K562 (cell line): ENCODE measurements around the gene HOXA1. TPM values are rescaled to one million over a fixed set of nuclear protein-coding genes. Genes with fewer than 3 reads are reported as not detected.

Experiments used
- ATAC-seq: fragments of 200-7000 bp; cut with Tn5 transposase; 3 replicates; pipeline ENCODE4 v1.9.1; 2020; ENCODE audit warnings: moderate library complexity
- BruUV-seq: library from RNA; stranded (reverse); fragments of 400-500 nt; replicated peaks from 2 replicates; lab custom pipeline; 2021; lab: Mats Ljungman, UMichigan
- CTCF ChIA-PET: fragments of 300-600 bp; formaldehyde crosslinking; extraction: SDS; loops from one replicate; lab custom pipeline; 2021; ENCODE audit warnings: low intra/inter-chr PET ratio; lab: Yijun Ruan, JAX
- POLR2A ChIA-PET: fragments of 300-600, 350-650 bp; sonication (Branson Sonifier 250); formaldehyde crosslinking; extraction: SDS; loops from one replicate; lab custom pipeline; 2021; ENCODE audit warnings: antibody characterized with exemption, inconsistent platforms; lab: Yijun Ruan, JAX
- DNase-seq, 4 experiments: peaks; one replicate each; pipeline versions ENCODE4 v3.0.0 to v3.0.0-alpha.2; 2011 to 2018; ENCODE audit warnings: low spot score in 3 of 4, mixed read lengths in 3 of 4; ENCODE audit errors: extremely low read depth in 1 of 4
- FAIRE-seq: peaks from 2 replicates; lab custom pipeline; 2011; peaks lifted over from hg19 to GRCh38; lab: Jason Lieb, UNC
- H2AFZ ChIP-seq: 2 replicates; pipeline ENCODE4 v1.6.0; 2011; ENCODE audit warnings: low read depth, low read length, control low read depth, inconsistent platforms
- H3K27ac ChIP-seq: fragments of 200-600 bp; 3 replicates; pipeline ENCODE4 v1.8.0; 2011; ENCODE audit warnings: low read depth, mild to moderate bottlenecking, control low read depth, inconsistent platforms, low read length, moderate library complexity, mixed read lengths; ENCODE audit errors: extremely low read depth
- H3K27me3 ChIP-seq, 2 experiments: fragments of 300-600 bp in 1 of 2; 2 replicates in 1 of 2; 3 replicates in 1 of 2; pipeline versions ENCODE4 v1.6.0 to v1.8.0; 2011; ENCODE audit warnings: inconsistent platforms in 2 of 2, low read length in 2 of 2, mild to moderate bottlenecking in 1 of 2, mixed read lengths in 1 of 2, moderate library complexity in 1 of 2; ENCODE audit not compliant: control insufficient read depth in 2 of 2, insufficient read depth in 2 of 2
- H3K36me3 ChIP-seq: fragments of 300-600 bp; 3 replicates; pipeline ENCODE4 v1.8.0; 2011; ENCODE audit warnings: mild to moderate bottlenecking, low read length, inconsistent platforms; ENCODE audit not compliant: control insufficient read depth, insufficient read depth
- H3K4me1 ChIP-seq, 2 experiments: fragments of 200-600 bp in 1 of 2; replicated peaks in 1 of 2; 2 replicates in 1 of 2; 3 replicates in 1 of 2; pipeline versions ENCODE4 v1.5.1 to v1.8.0; 2011; ENCODE audit warnings: inconsistent platforms in 2 of 2, low read length in 2 of 2, mild to moderate bottlenecking in 1 of 2, mixed read lengths in 1 of 2, moderate library complexity in 1 of 2; ENCODE audit not compliant: control insufficient read depth in 2 of 2, insufficient read depth in 2 of 2
- H3K4me2 ChIP-seq: 2 replicates; pipeline ENCODE4 v1.6.1; 2011; ENCODE audit warnings: low read length, control low read depth, inconsistent platforms, mixed read lengths; ENCODE audit not compliant: insufficient read depth
- H3K4me3 ChIP-seq: fragments of 200-600 bp; sonication (generic), shearing (Covaris generic); 2 replicates; pipeline ENCODE4 v1.5.1; 2016; ENCODE audit warnings: control low read depth, inconsistent platforms
- H3K79me2 ChIP-seq: fragments of 200-600 bp; 3 replicates; pipeline ENCODE4 v1.8.0; 2011; ENCODE audit warnings: low read length, inconsistent platforms; ENCODE audit not compliant: control insufficient read depth, insufficient read depth
- H3K9ac ChIP-seq, 2 experiments: 2 replicates each; pipeline versions ENCODE4 v1.6.0 to v1.6.1; 2011; ENCODE audit warnings: low read depth in 2 of 2, low read length in 2 of 2, control low read depth in 1 of 2, inconsistent platforms in 1 of 2, mild to moderate bottlenecking in 1 of 2, mixed read lengths in 1 of 2; ENCODE audit not compliant: insufficient read depth in 1 of 2
- H3K9me1 ChIP-seq: one replicate; pipeline ENCODE4 v1.6.0; 2011; ENCODE audit warnings: inconsistent platforms, mild to moderate bottlenecking, low read length, moderate library complexity; ENCODE audit not compliant: control insufficient read depth, insufficient read depth
- H3K9me3 ChIP-seq: replicated peaks from 2 replicates; pipeline ENCODE4 v1.5.1; 2011; ENCODE audit warnings: low read depth, low read length, inconsistent platforms; ENCODE audit not compliant: control insufficient read depth, insufficient read depth
- H4K20me1 ChIP-seq: replicated peaks from 2 replicates; pipeline ENCODE4 v1.6.1; 2011; ENCODE audit warnings: low read length, inconsistent platforms, mixed read lengths; ENCODE audit not compliant: control insufficient read depth, insufficient read depth
- ADNP ChIP-seq: fragments of 200-800 bp; sonication (Bioruptor generic); IDR thresholded peaks from 2 replicates; pipeline ENCODE4 v1.6.1; 2016; ENCODE audit warnings: missing genetic modification characterization, missing compliant biosample characterization
- ATF1 ChIP-seq, 2 experiments: fragments of 450-650 bp in 1 of 2; IDR thresholded peaks; 2 replicates each; pipeline ENCODE4 v1.6.1; 2016; ENCODE audit warnings: missing compliant biosample characterization in 1 of 2, missing genetic modification characterization in 1 of 2
- C11orf30 ChIP-seq: fragments of 450-650 bp; IDR thresholded peaks from 2 replicates; pipeline ENCODE4 v1.6.1; 2016; ENCODE audit warnings: low read depth, mild to moderate bottlenecking
- NCOA1 ChIP-seq: fragments of 450-650 bp; IDR thresholded peaks from 2 replicates; pipeline ENCODE4 v1.6.1; 2016; ENCODE audit warnings: low read depth
- NCOA4 ChIP-seq: fragments of 450-650 bp; IDR thresholded peaks from 2 replicates; pipeline ENCODE4 v1.6.1; 2018; ENCODE audit warnings: mild to moderate bottlenecking; ENCODE audit not compliant: partially characterized antibody
- NFE2 ChIP-seq: IDR thresholded peaks from 2 replicates; pipeline ENCODE4 v1.6.1; 2014; ENCODE audit warnings: antibody characterized with exemption, low read depth
- NFE2L1 ChIP-seq: fragments of 450-650 bp; IDR thresholded peaks from 2 replicates; pipeline ENCODE4 v1.6.1; 2016; ENCODE audit warnings: missing genetic modification characterization, low read depth, mild to moderate bottlenecking, missing compliant biosample characterization, moderate library complexity, borderline replicate concordance
- NR3C1 ChIP-seq: sonication (generic); formaldehyde crosslinking; IDR thresholded peaks from 2 replicates; pipeline ENCODE4 v1.8.1; 2022; ENCODE audit warnings: missing genetic modification reagents
- RFX7 ChIP-seq: fragments of 250-450 bp; sonication (Bioruptor Pico); IDR thresholded peaks from 2 replicates; pipeline ENCODE4 v1.5.1; 2021; ENCODE audit warnings: mild to moderate bottlenecking
- TCF3 ChIP-seq: sonication (generic); formaldehyde crosslinking; IDR thresholded peaks from 2 replicates; pipeline ENCODE4 v1.4.0; 2020; ENCODE audit warnings: mild to moderate bottlenecking, missing genetic modification reagents
- ZFP36 ChIP-seq: fragments of 150-350 bp; IDR thresholded peaks from 2 replicates; pipeline ENCODE4 v1.6.1; 2018; ENCODE audit warnings: low read length, low read depth; ENCODE audit not compliant: partially characterized antibody
- ZFPM2 ChIP-seq: fragments of 250-450 bp; sonication (Bioruptor Pico); IDR thresholded peaks from 2 replicates; pipeline ENCODE4 v1.5.1; 2022; ENCODE audit warnings: mild to moderate bottlenecking
- ZNF354B ChIP-seq: fragments of 250-450 bp; sonication (Bioruptor Pico); IDR thresholded peaks from 2 replicates; pipeline ENCODE4 v1.4.0; 2020
- ZNF830 ChIP-seq: fragments of 250-450 bp; sonication (Bioruptor Pico); IDR thresholded peaks from 2 replicates; pipeline ENCODE4 v1.5.0; 2021; ENCODE audit warnings: mild to moderate bottlenecking
- ZSCAN29 ChIP-seq: fragments of 450-650 bp; IDR thresholded peaks from 2 replicates; pipeline ENCODE4 v1.6.1; 2017
- ZZZ3 ChIP-seq: fragments of 450-650 bp; IDR thresholded peaks from 2 replicates; pipeline ENCODE4 v1.6.1; 2016; ENCODE audit warnings: antibody characterized with exemption, mild to moderate bottlenecking, moderate library complexity
- WGBS: fragments of 100-300 bp; shearing (Covaris generic); methylation state at CpG from one replicate; pipeline ENCODE4 v1.1.6; 2016; ENCODE audit warnings: low coverage, mixed read lengths; ENCODE audit not compliant: insufficient coverage; ENCODE audit errors: missing lambda C conversion rate; 5-methylcytosine and 5-hydroxymethylcytosine counted together
- in situ Hi-C: fragments of 300-500 bp; cut with MboI; formaldehyde crosslinking; loops from 4 replicates; pipeline ENCODE4 v1.15.0; 2018; ENCODE audit warnings: inconsistent platforms, mixed read lengths
- intact Hi-C: fragments of 100-400 bp; cut with micrococcal nuclease; formaldehyde crosslinking; loops from 2 replicates; pipeline ENCODE4 v1.14.2; 2022
- polyA plus RNA-seq, 8 experiments: library from polyadenylated mRNA; depleted of rRNA in 4 of 8; stranded (reverse) in 5 of 8; unstranded in 3 of 8; fragments of >200 nt; fragmentation: Nextera tagmentation in 2 of 8; fragmentation: Illumina TruSeq in 1 of 8; extraction: Ambion mirVana in 2 of 8; extraction: Trizol in 1 of 8; gene quantifications; 2 replicates each; pipeline versions ENCODE4 v1.2.1 to v1.2.3, GENCODE V29; 2011 to 2014; ENCODE audit warnings: inconsistent platforms in 1 of 8, missing spikeins in 1 of 8
- total RNA-seq, 7 experiments: library from RNA; depleted of rRNA in 6 of 7; stranded (reverse); fragments of >200 nt in 6 of 7; fragmentation: Illumina TruSeq in 2 of 7; extraction: Trizol in 2 of 7; gene quantifications; 2 replicates each; pipeline versions ENCODE4 v1.2.1 to v1.2.3, GENCODE V29; 2011 to 2021; ENCODE audit warnings: low replicate concordance in 1 of 7
- TF ChIP-seq, protein P1 (sequence below): fragments of 450-650 bp; IDR thresholded peaks from 2 replicates; pipeline ENCODE4 v1.6.1; 2016; ENCODE audit warnings: missing biosample characterization, missing genetic modification characterization
- TF ChIP-seq, protein P2 (sequence below): fragments of 250-450 bp; sonication (Bioruptor Pico); IDR thresholded peaks from 2 replicates; pipeline ENCODE4 v1.9.0; 2021; ENCODE audit warnings: mild to moderate bottlenecking, inconsistent platforms
- TF ChIP-seq, protein P3 (sequence below): fragments of 450-650 bp; IDR thresholded peaks from 2 replicates; pipeline ENCODE4 v1.7.1; 2018; ENCODE audit warnings: mild to moderate bottlenecking, low read depth; ENCODE audit not compliant: partially characterized antibody

Gene HOXA1
- total and polyA plus RNA-seq, 9 of the 15 experiments (the other 6 are each of a cell fraction or from before 2014, with no cell fraction given): 0.03 to 0.63 (median 0.09) TPM; not detected in 4

DNA sequence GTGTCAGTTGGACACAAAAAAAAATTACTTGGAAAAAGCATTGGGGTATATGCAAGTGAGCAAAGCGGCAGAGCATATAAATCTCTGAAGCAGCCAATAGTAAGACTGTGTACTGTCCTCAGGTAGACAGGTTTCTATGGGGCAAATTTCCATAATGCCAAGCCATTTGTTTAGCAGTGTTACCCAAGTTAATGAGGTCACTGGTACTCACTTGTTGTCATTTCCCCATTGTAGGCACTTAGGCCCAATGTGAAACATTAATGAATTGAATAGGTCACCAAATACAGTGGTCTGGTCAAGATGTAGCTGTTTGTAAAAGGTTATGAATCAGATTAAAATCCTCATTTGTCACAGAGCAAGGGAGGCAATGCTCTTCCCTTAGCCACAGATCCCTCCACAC, 27.5 kb downstream of the HOXA1 start:
- no peak for ATAC-seq
- POLR2A ChIA-PET: no interaction called here
- Histone ChIP-seq H3K4me2 (no peak overlapping the region), H3K9me1 (no peaks in the 10 kb centered on the region)
- intact Hi-C loops: no loop called here
- TF ChIP-seq NR3C1 (CRISPR knock-in tag): no peak
- TF ChIP-seq, protein P1, sequence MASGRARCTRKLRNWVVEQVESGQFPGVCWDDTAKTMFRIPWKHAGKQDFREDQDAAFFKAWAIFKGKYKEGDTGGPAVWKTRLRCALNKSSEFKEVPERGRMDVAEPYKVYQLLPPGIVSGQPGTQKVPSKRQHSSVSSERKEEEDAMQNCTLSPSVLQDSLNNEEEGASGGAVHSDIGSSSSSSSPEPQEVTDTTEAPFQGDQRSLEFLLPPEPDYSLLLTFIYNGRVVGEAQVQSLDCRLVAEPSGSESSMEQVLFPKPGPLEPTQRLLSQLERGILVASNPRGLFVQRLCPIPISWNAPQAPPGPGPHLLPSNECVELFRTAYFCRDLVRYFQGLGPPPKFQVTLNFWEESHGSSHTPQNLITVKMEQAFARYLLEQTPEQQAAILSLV (tag): no peak
- no peak for TF ChIP-seq ADNP (tag)
- TF ChIP-seq ZFP36: no peak
- no peak for TF ChIP-seq NFE2L1 (tag)
- no peak for TF ChIP-seq NCOA4
- TF ChIP-seq C11orf30: no peak
- TF ChIP-seq, protein P2, sequence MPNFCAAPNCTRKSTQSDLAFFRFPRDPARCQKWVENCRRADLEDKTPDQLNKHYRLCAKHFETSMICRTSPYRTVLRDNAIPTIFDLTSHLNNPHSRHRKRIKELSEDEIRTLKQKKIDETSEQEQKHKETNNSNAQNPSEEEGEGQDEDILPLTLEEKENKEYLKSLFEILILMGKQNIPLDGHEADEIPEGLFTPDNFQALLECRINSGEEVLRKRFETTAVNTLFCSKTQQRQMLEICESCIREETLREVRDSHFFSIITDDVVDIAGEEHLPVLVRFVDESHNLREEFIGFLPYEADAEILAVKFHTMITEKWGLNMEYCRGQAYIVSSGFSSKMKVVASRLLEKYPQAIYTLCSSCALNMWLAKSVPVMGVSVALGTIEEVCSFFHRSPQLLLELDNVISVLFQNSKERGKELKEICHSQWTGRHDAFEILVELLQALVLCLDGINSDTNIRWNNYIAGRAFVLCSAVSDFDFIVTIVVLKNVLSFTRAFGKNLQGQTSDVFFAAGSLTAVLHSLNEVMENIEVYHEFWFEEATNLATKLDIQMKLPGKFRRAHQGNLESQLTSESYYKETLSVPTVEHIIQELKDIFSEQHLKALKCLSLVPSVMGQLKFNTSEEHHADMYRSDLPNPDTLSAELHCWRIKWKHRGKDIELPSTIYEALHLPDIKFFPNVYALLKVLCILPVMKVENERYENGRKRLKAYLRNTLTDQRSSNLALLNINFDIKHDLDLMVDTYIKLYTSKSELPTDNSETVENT (CRISPR knock-in tag): no peak
- TF ChIP-seq, protein P3, sequence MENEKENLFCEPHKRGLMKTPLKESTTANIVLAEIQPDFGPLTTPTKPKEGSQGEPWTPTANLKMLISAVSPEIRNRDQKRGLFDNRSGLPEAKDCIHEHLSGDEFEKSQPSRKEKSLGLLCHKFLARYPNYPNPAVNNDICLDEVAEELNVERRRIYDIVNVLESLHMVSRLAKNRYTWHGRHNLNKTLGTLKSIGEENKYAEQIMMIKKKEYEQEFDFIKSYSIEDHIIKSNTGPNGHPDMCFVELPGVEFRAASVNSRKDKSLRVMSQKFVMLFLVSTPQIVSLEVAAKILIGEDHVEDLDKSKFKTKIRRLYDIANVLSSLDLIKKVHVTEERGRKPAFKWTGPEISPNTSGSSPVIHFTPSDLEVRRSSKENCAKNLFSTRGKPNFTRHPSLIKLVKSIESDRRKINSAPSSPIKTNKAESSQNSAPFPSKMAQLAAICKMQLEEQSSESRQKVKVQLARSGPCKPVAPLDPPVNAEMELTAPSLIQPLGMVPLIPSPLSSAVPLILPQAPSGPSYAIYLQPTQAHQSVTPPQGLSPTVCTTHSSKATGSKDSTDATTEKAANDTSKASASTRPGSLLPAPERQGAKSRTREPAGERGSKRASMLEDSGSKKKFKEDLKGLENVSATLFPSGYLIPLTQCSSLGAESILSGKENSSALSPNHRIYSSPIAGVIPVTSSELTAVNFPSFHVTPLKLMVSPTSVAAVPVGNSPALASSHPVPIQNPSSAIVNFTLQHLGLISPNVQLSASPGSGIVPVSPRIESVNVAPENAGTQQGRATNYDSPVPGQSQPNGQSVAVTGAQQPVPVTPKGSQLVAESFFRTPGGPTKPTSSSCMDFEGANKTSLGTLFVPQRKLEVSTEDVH: no peak
- no peak for TF ChIP-seq TCF3
- TF ChIP-seq ATF1 (CRISPR knock-in tag; IDR thresholded peaks at IDR 0.05): no peak
- no peak for TF ChIP-seq ATF1 (tag; IDR thresholded peaks at IDR 0.05)
- TF ChIP-seq ZNF354B: no peak
- no peak for TF ChIP-seq ZSCAN29
- no peak for TF ChIP-seq RFX7 (CRISPR knock-in tag)
- TF ChIP-seq ZZZ3: no peak
- TF ChIP-seq ZNF830 (CRISPR knock-in tag): no peak
- TF ChIP-seq NFE2: no peak
- TF ChIP-seq ZFPM2 (CRISPR knock-in tag): no peak
- no peak for TF ChIP-seq NCOA1
- TF ChIP-seq, all 486 proteins: peak for 0
- in situ Hi-C loops: no loop called here
- no peaks in the 10 kb centered on the region for H3K79me2 ChIP-seq
- H3K27ac ChIP-seq: no peak overlapping the region
- H2AFZ ChIP-seq: no peak overlapping the region
- DNase-seq (no peak), FAIRE-seq (no peak)
- H3K27me3 ChIP-seq: no peaks in the 10 kb centered on the region; a peak in 2 of 5 replicates
- H3K9me3 ChIP-seq: no peaks in the 10 kb centered on the region
- no peak overlapping the region for H3K9ac ChIP-seq
- no peaks in the 10 kb centered on the region for H3K36me3 ChIP-seq
- peaks cover 0 to 7% of the 10 kb centered on the region in 2 experiments; a peak in 2 of 5 replicates for H3K4me1 ChIP-seq
- CTCF ChIA-PET: no interaction called here
- no peak overlapping the region for H3K4me3 ChIP-seq
- 0% methylated on average over 1 of the region's 1 CpG for WGBS
- no peaks in the 10 kb centered on the region for H4K20me1 ChIP-seq
- no TSS peak for BruUV-seq
